Epithelial cell of prostate (primary cell): ENCODE results near the gene SLC8A1.
A peak's percentile ranks its signal among the peaks of the same experiment; 100 is the strongest.

Source experiments
- DNase-seq: peaks from one replicate; pipeline ENCODE4 v3.0.0-alpha.2; 2011; ENCODE audit warnings: low read depth, low spot score
- H3K27ac ChIP-seq: fragments of 450-650 bp; 2 replicates; pipeline ENCODE4 v1.5.1; 2017; ENCODE audit warnings: mild to moderate bottlenecking

The SLC8A1 gene

DNA sequence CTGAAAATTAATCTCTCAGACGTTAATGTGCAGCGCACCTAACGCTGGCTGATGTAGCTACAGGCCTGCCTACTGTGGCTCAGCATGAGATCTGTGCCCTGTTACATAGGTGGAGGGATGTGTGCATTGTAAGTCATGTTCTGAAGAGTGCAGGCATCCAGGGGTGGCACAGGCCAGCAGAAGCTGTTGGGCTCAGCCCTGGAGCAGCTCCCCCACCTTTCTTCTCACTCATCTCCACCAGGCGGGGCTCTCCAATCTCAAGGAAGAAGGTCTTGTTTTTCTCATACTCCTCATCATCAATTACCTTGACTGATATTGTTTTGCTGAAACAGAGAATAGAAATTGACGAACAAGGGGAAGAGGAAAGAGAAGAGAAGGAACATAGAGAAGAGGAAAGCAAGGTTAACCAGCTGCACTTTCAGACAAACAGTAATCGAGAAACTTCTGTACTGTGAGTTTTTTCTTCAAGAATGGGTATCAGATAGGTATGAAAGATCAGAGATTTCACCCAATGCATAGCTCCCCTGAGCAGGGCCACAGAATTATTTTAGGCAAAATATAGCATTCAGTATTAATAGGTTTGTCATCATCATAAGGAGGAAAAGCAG lies 273.6 kb downstream of the SLC8A1 start:
- H3K27ac ChIP-seq = no peak overlapping the region
- no peak for DNase-seq

DNA sequence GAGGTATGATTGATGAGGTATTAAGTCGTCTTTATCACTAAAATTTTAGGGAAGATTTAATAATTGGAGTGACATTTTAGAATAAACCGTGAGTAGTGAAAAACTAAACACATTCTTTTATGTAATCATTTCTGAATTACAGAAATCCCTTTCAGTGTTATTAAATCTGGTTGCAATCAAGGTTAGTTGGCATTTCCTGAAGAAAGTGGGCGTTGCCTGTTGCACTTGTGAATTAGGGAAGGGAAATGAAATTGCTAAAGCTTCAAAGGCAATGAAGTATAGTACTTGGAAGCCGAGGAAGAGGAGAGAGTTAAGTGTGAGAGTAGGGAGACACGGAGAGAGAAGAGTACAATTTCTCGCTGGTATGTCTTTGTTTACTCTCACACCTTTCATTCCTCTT lies 274.5 kb downstream of the SLC8A1 start:
- DNase-seq = no peak
- H3K27ac ChIP-seq = no peak overlapping the region

DNA sequence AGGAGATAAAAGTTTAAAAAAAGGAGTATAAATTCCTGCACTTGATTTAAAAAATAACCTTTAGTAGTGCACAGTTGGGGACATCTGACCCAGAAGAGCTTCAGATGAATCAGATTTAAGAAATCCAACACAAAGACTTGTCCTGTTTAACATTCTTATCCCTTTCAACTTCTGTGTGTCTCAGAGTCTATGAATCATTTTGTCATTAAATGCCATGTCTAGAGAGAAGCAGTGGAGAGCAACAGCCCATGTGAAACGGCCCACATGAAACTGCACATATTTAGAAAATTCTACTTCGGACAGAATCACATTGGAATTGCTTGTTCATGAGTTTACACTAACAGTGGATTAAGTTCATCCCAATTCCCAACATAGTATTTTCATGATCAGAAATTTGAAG lies 278.6 kb downstream of the SLC8A1 start:
- DNase-seq = no peak
- no peak overlapping the region for H3K27ac ChIP-seq

DNA sequence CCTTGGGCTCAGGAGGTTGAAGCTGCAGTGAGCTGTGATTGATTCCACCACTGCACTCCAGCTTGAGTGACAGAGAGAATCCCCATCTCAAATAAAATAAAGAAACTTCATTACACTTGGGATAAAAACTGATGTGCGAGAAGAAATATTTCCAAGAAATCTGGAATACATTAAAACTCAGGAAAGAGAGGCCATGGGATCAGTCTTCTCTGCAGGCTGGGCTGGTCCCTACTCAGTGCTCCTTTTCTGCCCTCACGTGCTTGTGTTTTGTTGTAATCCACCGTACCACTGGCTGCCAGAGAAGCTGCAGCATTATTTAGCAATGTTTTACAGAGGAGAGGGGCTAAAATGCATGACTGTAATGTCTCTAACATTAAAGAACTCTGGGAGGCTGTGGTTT lies 282.0 kb downstream of the SLC8A1 start:
- DNase-seq = no peak
- H3K27ac ChIP-seq = no peak overlapping the region

DNA sequence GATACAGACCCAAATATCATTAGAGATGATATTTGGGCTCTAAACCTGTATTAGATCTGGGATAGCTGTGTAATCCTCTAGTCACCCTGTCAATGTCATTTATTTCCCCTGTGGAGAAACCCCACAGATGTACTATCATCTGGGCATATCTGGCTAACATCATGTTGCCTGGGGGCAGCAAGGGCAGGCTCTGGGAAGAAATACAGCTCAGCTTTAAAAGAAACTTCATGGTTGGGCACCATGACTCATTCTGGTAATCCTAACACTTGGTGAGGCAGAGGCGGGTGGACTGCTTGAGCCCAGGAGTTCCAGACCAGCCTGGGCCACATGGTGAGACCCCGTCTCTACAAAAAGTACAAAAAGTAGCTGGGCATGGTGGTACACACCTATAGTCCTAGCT lies 282.5 kb downstream of the SLC8A1 start:
- H3K27ac ChIP-seq = no peak overlapping the region
- DNase-seq = peak; percentile 8

DNA sequence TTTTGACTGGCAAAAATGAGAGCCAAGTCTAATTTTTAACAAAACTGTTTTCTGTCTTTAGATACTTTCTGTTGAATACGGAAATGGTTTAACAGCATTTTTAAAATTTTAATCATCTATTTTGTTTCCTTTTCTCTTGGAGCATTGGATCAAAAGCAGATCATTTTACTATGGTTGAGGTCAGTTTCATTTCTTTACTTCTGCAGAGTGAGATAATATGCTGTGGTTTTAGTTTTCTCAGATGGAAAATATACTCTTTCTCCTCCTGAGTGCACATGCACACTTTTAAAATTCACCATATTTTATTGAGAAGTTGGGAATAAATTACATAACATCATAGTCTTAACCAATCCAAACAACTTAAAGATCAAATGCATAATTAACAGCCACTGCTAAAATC lies 283.3 kb downstream of the SLC8A1 start:
- no peak overlapping the region for H3K27ac ChIP-seq
- DNase-seq = no peak

DNA sequence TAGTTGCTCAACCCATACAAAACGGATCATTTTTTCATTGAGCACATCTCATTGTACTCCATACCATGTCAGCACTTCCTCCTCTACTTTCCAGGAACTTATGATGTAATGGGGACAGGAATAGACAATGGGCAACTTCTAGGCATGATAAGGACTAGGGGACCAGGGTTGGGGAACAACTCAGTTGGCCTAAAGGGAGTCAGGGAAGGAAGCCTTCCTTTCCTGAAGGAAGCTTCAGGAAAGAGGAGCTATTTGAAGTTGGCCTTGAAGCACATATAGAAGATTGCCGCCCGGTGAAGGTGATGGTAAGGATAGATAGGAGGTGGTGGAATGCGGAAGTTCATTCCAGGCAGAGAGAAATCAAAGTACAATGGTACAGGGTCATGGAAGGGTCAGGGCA lies 283.9 kb downstream of the SLC8A1 start:
- no peak overlapping the region for H3K27ac ChIP-seq
- peak; percentile 3 for DNase-seq

DNA sequence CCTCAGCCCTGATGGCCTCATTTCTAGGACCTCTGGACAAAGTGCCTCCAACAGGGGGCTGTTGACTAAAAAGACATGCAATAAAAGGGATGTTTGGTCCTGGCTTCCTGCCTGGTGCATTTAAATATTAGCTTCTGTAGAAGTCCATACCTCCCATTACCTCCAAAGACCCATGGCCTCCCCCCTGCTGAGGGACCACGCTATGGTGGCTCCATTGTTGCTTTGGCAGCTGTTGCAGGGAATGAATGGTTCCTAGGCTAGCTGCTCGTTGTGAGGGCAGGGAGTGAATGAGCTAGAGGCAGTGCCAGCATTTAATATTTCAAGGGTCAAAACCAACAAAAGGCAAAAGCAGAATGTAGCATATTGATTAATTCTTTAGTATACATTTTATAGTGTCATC lies 285.9 kb downstream of the SLC8A1 start:
- no peak for DNase-seq

DNA sequence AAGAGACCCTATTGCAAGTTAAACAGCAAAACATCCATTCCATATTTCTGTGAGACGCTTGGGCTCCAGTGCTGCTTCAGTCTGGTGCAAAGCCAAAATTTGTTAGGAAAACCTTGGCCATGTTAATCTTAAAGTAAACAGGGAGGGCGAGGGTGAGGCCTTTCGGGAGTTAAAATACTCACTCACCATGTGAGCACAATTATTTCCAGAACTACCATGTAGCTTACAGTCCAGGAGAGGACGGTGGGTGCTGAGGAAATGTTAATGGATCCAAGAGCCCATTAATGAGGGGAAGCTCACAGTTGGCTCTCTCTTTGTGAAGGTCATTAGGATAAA lies 286.4 kb downstream of the SLC8A1 start:
- H3K27ac ChIP-seq = no peak overlapping the region
- DNase-seq = no peak

More for the DNA sequence above, 285.9 kb downstream of the SLC8A1 start:
- H3K27ac ChIP-seq = no peak overlapping the region

DNA sequence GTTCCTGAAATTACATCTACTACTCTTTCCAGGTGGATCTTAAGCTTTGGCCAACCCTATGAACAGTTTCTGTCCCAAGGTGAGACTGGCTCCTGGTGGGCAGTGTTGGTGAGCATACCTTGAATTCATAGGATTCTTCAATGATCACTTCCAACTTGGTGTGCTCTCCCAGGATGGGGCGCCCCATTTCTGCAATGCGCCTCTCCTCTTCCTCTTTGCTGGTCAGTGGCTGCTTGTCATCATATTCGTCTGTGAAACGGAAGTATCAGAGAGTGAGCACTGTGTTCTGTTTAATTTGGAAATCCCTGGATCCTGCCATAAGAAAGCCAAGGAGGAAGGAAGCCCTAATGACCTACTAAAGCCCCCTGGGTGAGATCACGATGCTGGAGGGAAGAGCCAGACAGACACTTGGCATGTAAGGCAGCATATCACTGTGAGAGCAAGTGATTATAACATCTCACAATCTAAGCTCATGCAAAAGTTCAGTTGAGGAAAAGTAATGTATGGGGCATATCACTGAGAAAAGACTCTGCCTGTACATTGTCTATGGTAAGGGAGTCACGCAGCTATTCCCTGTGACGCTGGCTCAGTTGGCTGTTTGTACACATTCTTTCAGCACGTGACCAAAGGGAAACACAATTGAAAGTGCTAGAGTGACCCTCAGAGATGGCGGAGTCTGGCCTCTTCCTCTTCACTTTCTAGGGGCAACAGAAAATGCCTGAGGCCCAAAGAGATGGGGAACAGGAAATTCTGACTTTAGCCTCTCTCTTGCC lies 287.0 kb downstream of the SLC8A1 start:
- no peak for DNase-seq
- H3K27ac ChIP-seq = no peak overlapping the region

DNA sequence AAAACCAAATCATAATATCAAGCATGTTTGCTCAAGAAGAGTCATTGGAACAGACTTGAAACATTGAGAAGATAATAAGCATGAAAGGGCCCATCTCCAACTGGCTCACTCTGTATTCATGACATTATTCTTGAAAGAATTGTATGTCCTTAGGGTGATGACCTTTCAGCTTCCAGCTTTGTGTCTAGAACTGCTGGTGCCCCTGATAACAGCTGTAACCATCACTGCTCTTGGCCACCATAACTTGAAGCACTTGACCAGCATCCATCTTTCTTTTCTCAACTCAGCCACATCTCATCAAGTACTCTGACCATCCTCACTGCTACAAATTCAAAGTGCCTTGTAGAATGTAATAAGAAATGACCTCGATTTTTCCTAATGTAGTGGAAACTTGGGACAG lies 289.9 kb downstream of the SLC8A1 start:
- no peak overlapping the region for H3K27ac ChIP-seq
- DNase-seq = no peak

DNA sequence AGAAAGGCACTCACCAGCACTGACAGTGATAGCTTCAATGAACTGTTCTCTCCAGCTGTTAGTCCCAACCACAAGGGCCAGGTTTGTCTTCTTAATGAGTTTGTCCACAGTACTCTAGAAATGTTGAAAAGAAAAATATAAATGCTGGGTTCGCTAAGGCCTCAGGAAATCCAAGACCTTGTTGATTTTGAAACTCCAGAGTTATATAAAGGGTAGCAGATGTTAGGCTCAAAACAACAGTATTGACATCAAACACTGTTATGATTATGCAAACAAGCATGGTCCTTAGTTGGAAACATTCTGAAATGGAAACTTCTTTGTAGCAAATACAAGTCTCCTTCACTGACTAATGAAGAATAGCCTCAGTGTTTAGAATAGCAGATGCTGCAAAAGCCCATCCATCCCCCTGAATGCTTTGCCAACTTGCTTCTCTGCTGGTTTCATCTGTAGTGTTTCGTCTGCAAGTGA lies 291.1 kb downstream of the SLC8A1 start:
- no peak for DNase-seq
- no peak overlapping the region for H3K27ac ChIP-seq

DNA sequence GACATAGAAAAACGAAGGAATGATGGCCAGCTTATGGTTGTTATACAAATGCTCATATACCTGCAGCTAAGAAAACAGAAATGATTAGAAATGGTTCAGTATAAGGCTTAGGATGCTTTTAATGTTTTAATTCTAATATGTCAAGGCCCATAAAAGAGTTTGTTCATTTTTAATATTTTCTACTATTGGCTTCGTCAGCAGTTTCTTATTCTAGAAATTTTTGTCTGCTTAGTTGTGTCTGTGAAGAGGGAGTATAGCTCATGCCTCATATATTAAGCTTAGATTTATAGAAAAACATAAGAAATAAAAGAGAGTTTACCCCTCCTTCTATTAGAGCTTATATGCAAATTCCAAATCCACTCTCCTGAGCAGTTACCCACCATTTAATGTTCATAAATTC lies 292.6 kb downstream of the SLC8A1 start:
- no peak overlapping the region for H3K27ac ChIP-seq
- DNase-seq = no peak

DNA sequence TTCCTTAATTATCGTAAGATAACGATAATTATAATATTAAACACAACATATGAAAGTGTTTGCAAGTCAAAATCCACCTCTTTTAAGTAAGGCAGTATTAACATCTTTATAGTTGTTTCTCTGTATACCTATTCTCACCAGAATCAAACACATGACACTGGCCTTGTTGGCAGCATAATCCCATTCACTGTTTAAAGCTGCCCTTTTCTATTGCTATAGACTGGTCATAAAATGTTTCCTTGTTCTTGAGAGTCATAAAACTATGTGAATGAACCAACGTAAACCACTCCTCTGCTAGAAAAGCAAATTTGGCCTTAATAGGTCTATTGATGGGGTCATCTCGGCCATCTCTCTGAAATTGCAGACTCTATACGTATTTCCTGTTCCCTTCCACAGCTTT lies 293.1 kb downstream of the SLC8A1 start:
- no peak for DNase-seq
- no peak overlapping the region for H3K27ac ChIP-seq

DNA sequence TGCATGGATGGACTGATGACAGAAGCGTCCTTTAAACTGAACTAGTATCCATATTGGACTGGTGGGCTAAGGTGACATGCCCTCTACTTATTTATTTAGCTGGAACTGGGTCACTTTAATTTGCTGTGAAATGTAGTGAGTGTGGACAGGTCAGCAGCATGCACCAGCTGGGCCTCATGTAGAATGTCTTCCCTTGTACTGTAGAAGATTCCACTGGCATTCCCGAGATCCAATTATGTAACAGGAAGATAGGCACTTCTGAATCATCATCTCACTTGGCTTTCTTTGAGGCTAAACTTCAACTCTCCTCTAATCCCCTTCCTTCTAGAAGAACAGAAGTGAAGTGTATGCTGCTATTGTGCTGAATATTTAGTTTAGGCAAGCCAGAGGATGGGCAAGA lies 296.2 kb downstream of the SLC8A1 start:
- DNase-seq = no peak
- H3K27ac ChIP-seq = no peak overlapping the region

DNA sequence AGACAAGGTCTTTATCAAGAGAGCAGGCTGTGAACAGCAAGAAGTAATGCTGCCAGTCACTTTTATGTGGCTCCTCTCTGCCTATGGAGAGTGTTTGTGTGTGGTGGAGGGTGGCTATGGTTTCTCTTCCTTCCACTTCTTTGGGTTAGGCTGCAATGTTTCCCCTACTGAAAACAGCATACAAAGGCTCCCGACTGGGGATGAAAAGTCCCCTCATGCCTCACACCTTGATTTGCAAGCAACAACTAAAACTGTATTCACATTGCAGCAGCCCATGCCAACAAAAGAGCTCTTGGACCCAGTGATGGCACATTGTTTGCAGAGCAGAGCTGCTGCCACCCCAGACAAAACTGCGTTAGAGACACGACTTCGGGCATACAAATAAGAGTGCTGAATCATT lies 301.6 kb downstream of the SLC8A1 start:
- DNase-seq = no peak
- no peak overlapping the region for H3K27ac ChIP-seq

DNA sequence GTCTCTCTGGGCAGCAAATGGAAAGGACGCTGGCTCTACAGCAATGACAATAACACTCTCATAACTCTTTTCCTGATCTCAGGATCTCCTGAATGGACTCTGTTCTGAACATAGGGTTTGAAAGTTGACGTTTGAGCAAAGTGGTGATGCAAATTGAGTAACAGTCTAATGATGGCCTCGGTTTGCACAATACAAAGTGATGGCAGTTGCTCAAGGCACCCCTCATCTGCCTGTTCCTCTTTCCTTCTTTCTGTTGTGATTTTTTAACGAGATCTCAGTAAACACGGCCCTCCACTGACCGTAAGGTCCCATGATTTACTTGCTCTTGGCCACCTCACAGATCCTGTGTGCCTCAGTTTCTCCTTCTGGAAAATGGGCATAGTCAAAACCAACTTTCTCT lies 303.6 kb downstream of the SLC8A1 start:
- H3K27ac ChIP-seq = no peak overlapping the region
- no peak for DNase-seq

DNA sequence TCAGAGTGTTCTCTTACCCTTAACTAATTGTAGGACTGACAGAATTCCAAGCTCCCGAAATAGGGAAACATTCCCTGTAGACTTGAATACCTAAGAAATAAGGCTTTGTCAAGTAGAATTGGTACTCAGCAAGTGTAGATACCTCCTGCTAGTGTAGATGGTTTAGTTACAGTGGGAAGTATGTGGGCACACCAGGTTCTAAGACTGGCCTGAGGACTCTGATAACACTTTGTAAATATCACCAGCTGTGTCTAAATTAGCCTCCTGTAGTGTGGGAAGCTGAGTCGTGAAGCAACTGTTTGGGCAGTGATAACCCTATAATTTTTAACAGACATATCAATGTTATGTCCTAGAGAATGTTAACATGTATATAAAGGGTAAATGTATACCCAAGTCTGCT lies 304.5 kb downstream of the SLC8A1 start:
- no peak for DNase-seq
- H3K27ac ChIP-seq = no peak overlapping the region

DNA sequence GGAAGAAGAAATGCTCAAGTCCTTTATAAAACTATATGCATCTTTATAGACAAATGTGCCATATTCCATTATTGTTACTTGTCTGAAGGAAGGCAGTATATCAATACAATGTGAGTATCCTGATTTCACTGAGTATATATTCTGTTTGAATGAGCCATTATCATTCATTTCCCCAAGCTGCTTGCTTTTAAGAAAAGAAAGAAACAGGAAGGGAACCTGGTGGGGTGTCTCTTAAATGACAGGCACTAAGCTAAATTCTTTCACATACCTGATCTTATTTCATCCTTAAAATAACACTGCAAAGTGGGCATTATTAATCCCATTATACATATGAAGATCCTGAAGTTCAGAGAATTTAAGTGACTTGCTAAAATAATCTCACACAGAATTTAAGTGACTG lies 307.9 kb downstream of the SLC8A1 start:
- no peak overlapping the region for H3K27ac ChIP-seq
- no peak for DNase-seq

DNA sequence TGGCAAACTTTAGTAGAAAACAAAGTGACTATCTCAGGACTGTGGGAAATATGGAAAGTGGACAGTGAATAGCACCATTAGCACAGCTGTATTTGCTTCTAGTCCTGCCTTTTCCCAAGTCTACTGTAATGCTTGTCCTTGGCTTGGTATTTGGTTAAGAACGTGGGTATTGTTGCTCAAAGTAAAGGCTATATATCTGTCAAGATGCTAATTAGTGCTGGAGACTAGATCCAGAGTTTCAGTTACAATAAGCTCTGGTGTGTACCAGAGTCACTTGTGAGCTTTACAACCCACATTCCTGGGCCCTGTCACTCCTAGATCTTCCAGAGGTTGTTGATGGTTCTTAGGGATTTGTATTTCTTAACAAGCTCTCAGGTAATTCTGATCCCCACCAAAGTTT lies 313.6 kb downstream of the SLC8A1 start:
- no peak for DNase-seq
- H3K27ac ChIP-seq = no peak overlapping the region

DNA sequence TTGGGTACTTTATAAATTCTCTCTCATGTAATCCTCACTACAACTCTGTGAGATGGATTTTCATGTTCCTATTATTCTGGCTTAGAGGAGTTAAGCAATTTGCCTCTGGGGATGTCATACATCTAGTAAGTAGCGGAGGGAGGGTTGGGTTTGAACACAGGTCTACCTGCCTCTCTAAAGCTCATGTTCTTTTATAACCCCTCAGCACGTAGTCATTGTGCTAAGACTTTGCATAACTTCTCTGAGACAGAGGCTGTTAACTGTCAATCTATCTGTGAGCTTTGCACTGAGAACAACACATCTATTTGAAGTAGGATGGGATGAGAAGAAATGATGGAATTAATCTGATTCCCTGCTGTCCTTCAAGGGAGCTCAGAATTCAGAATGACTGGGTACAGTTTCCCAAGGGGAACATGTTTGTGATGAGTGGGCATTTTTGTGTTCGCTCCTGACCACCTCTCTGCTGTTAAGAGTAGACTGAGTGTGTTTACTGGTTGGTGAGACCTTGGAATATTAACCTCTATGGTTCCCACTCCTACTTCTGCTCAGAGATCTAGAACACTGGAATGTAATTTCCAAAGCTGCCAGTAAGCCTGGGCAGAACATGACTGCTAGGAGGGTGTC lies 320.7 kb downstream of the SLC8A1 start:
- no peak for DNase-seq
- no peak overlapping the region for H3K27ac ChIP-seq
